HepG2 (cell line): ENCODE results near the gene ANO2. TPM values are rescaled to one million over a fixed set of nuclear protein-coding genes. Genes with fewer than 3 reads are reported as not detected.

ENCODE experiments used
- ATAC-seq: fragments of 200-7000 bp; cut with Tn5 transposase; 3 replicates; pipeline ENCODE4 v1.9.1; 2020; ENCODE audit warnings: mild to moderate bottlenecking, moderate library complexity
- BruUV-seq: library from RNA; stranded (reverse); fragments of 400-500 nt; replicated peaks from 2 replicates; lab custom pipeline; 2021; lab: Mats Ljungman, UMichigan
- CTCF ChIA-PET: fragments of 300-600 bp; formaldehyde crosslinking; extraction: SDS; loops from one replicate; lab custom pipeline; 2021; ENCODE audit warnings: low total read pairs, inconsistent platforms, low intra/inter-chr PET ratio; lab: Yijun Ruan, JAX
- POLR2A ChIA-PET: fragments of 350-600 bp; sonication (Branson Sonifier 250); formaldehyde crosslinking; loops from one replicate; lab custom pipeline; 2020; ENCODE audit warnings: antibody characterized with exemption, inconsistent platforms; lab: Yijun Ruan, JAX
- DNase-seq: peaks from one replicate; pipeline ENCODE4 v3.0.0-alpha.2; 2015; ENCODE audit warnings: low spot score
- FAIRE-seq: peaks from 3 replicates; lab custom pipeline; 2011; peaks lifted over from hg19 to GRCh38; lab: Jason Lieb, UNC
- H2AFZ ChIP-seq: one replicate; pipeline ENCODE4 v1.6.1; 2011; ENCODE audit warnings: low read length, inconsistent platforms
- H3K27ac ChIP-seq: fragments of 300-600 bp; 3 replicates; pipeline ENCODE4 v1.8.0; 2011; ENCODE audit warnings: mixed run types, mild to moderate bottlenecking, mixed read lengths, low read length, inconsistent platforms; ENCODE audit not compliant: insufficient read depth; ENCODE audit errors: extremely low read length
- H3K27me3 ChIP-seq, 2 experiments: fragments of 200-600 bp in 1 of 2; 2 replicates in 1 of 2; 3 replicates in 1 of 2; pipeline versions ENCODE4 v1.6.0 to v1.8.0; 2011; ENCODE audit warnings: low read length in 2 of 2, mild to moderate bottlenecking in 2 of 2, moderate library complexity in 2 of 2, inconsistent platforms in 1 of 2; ENCODE audit not compliant: insufficient read depth in 2 of 2, control insufficient read depth in 1 of 2
- H3K36me3 ChIP-seq, 2 experiments: fragments of 200-600 bp in 1 of 2; replicated peaks in 1 of 2; 2 replicates in 1 of 2; 3 replicates in 1 of 2; pipeline versions ENCODE4 v1.5.1 to v1.8.0; 2011; ENCODE audit warnings: low read length in 2 of 2, inconsistent platforms in 1 of 2; ENCODE audit not compliant: insufficient read depth in 2 of 2, control insufficient read depth in 1 of 2
- H3K4me1 ChIP-seq: 2 replicates; pipeline ENCODE4 v1.5.1; 2012; ENCODE audit warnings: low read length, inconsistent platforms; ENCODE audit not compliant: insufficient read depth
- H3K4me2 ChIP-seq: 2 replicates; pipeline ENCODE4 v1.6.0; 2011; ENCODE audit warnings: low read depth, low read length, inconsistent platforms
- H3K4me3 ChIP-seq, 3 experiments: fragments of 200-600 bp in 1 of 3; sonication (generic), shearing (Covaris generic) in 1 of 3; replicated peaks in 1 of 3; 2 replicates each; pipeline ENCODE4 v1.5.1; 2011 to 2016; ENCODE audit warnings: low read length in 3 of 3, inconsistent platforms in 2 of 3, low read depth in 2 of 3, mild to moderate bottlenecking in 2 of 3, control low read depth in 1 of 3, mixed read lengths in 1 of 3; ENCODE audit not compliant: insufficient read depth in 1 of 3
- H3K79me2 ChIP-seq: one replicate; pipeline ENCODE4 v1.6.1; 2011; ENCODE audit warnings: low read length, inconsistent platforms; ENCODE audit not compliant: insufficient read depth
- H3K9ac ChIP-seq: 2 replicates; pipeline ENCODE4 v1.6.0; 2011; ENCODE audit warnings: mild to moderate bottlenecking, low read depth, low read length, inconsistent platforms; ENCODE audit not compliant: insufficient read depth
- H3K9me3 ChIP-seq: 2 replicates; pipeline ENCODE4 v1.5.1; 2012; ENCODE audit warnings: mild to moderate bottlenecking, low read length
- H4K20me1 ChIP-seq: 2 replicates; pipeline ENCODE4 v1.6.0; 2011; ENCODE audit warnings: inconsistent platforms, mild to moderate bottlenecking, low read length, moderate library complexity; ENCODE audit not compliant: insufficient read depth
- HDAC2 ChIP-seq: sonication (generic); formaldehyde crosslinking; IDR thresholded peaks from 2 replicates; pipeline ENCODE4 v1.4.0; 2020; ENCODE audit warnings: missing genetic modification reagents
- MAFG ChIP-seq: sonication (generic); formaldehyde crosslinking; IDR thresholded peaks from 2 replicates; pipeline ENCODE4 v1.5.1; 2020; ENCODE audit warnings: mild to moderate bottlenecking, missing genetic modification reagents
- NCOA5 ChIP-seq: sonication (generic); formaldehyde crosslinking; IDR thresholded peaks from 2 replicates; pipeline ENCODE4 v1.4.0; 2020; ENCODE audit warnings: missing genetic modification reagents
- ZNF136 ChIP-seq: sonication (generic); formaldehyde crosslinking; IDR thresholded peaks from 2 replicates; pipeline ENCODE4 v1.8.1; 2022; ENCODE audit warnings: low read depth, mild to moderate bottlenecking, moderate library complexity, missing genetic modification reagents
- WGBS: methylation state at CpG from one replicate; pipeline ENCODE4 v1.1.6; 2017; ENCODE audit warnings: low lambda C conversion rate; 5-methylcytosine and 5-hydroxymethylcytosine counted together
- in situ Hi-C: cut with HindIII; loops from 2 replicates; pipeline ENCODE4 v1.10.0; 2017; ENCODE audit warnings: low pct_unique_long_range_greater_than_20kb; ENCODE audit not compliant: extremely low pct_ligation_motif_present
- intact Hi-C: fragments of 100-400 bp; cut with micrococcal nuclease; formaldehyde crosslinking; loops from one replicate; pipeline ENCODE4 v1.10.0; 2022; ENCODE audit not compliant: unreplicated experiment
- polyA plus RNA-seq, 8 experiments: library from polyadenylated mRNA; depleted of rRNA in 3 of 8; stranded (reverse) in 7 of 8; unstranded in 1 of 8; fragments of >200 nt; fragmentation: Illumina TruSeq in 4 of 8; extraction: Trizol in 4 of 8; gene quantifications; 2 replicates each; pipeline versions ENCODE4 v1.2.1 to v1.2.3, GENCODE V29; 2011 to 2016; ENCODE audit warnings: low read depth in 4 of 8, missing spikeins in 1 of 8, mixed read lengths in 1 of 8; ENCODE audit not compliant: insufficient read depth in 1 of 8
- total RNA-seq, 5 experiments: library from RNA; depleted of rRNA; stranded (reverse); fragments of >200 nt; fragmentation: Illumina TruSeq; extraction: Trizol; gene quantifications; 2 replicates each; pipeline ENCODE4 v1.2.3, GENCODE V29; 2016; ENCODE audit warnings: low read depth in 1 of 5
- TF ChIP-seq, protein P1 (sequence below): sonication (generic); formaldehyde crosslinking; IDR thresholded peaks from 2 replicates; pipeline ENCODE4 v1.4.0; 2020; ENCODE audit warnings: missing genetic modification reagents, borderline replicate concordance
- TF ChIP-seq, protein P2 (sequence below): sonication (generic); formaldehyde crosslinking; IDR thresholded peaks from 2 replicates; pipeline ENCODE4 v1.8.0; 2022; ENCODE audit warnings: mild to moderate bottlenecking, missing genetic modification reagents; ENCODE audit not compliant: insufficient replicate concordance

ANO2 gene
- total and polyA plus RNA-seq, 2 of the 13 experiments (the other 11 are each of a cell fraction or from before 2014, with no cell fraction given), result 0.18 TPM; not detected in 1

DNA sequence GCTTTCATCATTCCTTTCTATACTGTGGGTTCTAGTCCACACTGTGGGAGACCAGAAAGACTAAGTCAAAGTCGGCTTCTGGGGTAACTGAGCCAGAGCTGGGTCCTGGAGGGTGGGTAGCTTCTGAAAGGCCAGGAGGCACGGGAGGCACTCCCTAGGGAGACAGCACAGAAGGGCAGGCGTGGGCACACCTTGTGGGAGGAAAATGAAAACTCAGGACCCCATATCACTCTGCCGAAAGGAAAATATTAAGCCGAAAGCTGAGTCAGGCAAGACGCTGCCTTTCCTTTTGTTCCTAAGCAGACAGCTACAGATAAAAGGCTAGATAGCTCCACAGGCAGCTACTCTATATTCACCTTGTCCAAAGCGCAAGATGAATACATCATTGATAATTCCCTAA, 20.7 kb downstream of the ANO2 start:
- Histone ChIP-seq H3K9ac (no peak overlapping the region), H3K79me2 (no peaks in the 10 kb centered on the region), H3K27ac (no peak overlapping the region), H3K4me2 (no peak overlapping the region), H3K9me3 (no peaks in the 10 kb centered on the region), H4K20me1 (no peaks in the 10 kb centered on the region), H3K36me3 (no peaks in the 10 kb centered on the region)
- no TSS peak for BruUV-seq
- intact Hi-C loops (no loop called here), in situ Hi-C loops (no loop called here)
- DNase-seq, result no peak
- ChIA-PET POLR2A (no interaction called here), CTCF (no interaction called here)
- 26% methylated on average over 4 of the region's 7 CpGs for WGBS
- TF ChIP-seq HDAC2 (CRISPR knock-in tag), result no peak
- TF ChIP-seq, protein P1, sequence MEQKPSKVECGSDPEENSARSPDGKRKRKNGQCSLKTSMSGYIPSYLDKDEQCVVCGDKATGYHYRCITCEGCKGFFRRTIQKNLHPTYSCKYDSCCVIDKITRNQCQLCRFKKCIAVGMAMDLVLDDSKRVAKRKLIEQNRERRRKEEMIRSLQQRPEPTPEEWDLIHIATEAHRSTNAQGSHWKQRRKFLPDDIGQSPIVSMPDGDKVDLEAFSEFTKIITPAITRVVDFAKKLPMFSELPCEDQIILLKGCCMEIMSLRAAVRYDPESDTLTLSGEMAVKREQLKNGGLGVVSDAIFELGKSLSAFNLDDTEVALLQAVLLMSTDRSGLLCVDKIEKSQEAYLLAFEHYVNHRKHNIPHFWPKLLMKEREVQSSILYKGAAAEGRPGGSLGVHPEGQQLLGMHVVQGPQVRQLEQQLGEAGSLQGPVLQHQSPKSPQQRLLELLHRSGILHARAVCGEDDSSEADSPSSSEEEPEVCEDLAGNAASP (CRISPR knock-in tag), result no peak
- no peak for TF ChIP-seq MAFG (CRISPR knock-in tag)
- no peak for TF ChIP-seq NCOA5 (CRISPR knock-in tag)
- TF ChIP-seq ZNF136 (CRISPR knock-in tag), result no peak
- TF ChIP-seq, protein P2, sequence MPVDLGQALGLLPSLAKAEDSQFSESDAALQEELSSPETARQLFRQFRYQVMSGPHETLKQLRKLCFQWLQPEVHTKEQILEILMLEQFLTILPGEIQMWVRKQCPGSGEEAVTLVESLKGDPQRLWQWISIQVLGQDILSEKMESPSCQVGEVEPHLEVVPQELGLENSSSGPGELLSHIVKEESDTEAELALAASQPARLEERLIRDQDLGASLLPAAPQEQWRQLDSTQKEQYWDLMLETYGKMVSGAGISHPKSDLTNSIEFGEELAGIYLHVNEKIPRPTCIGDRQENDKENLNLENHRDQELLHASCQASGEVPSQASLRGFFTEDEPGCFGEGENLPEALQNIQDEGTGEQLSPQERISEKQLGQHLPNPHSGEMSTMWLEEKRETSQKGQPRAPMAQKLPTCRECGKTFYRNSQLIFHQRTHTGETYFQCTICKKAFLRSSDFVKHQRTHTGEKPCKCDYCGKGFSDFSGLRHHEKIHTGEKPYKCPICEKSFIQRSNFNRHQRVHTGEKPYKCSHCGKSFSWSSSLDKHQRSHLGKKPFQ, result no peak
- TF ChIP-seq, all 625 proteins: peak for 0
- no peak for FAIRE-seq
- Histone ChIP-seq H3K4me1 (no peaks in the 10 kb centered on the region), H2AFZ (no peak overlapping the region), H3K27me3 (peaks cover 4 to 22% of the 10 kb centered on the region in 2 experiments; a peak in 4 of 5 replicates), H3K4me3 (no peak overlapping the region)
- no peak for ATAC-seq
